Testis (tissue), 3 donors: ENCODE results near the gene RPUSD3. TPM values are rescaled to one million over a fixed set of nuclear protein-coding genes. Genes with fewer than 3 reads are reported as not detected.
"Not testable (repeated sequence)": the region's sequence is repeated elsewhere in the genome, so short reads cannot be mapped to it uniquely, and the experiment has no call there.

Source experiments
- DNase-seq: peaks from one replicate; pipeline ENCODE4 v3.0.0-alpha.2; 2019
- H3K27ac ChIP-seq, 2 donors: fragments of 200-600 bp; sonication (generic); one replicate each; pipeline ENCODE4 v1.5.1; 2019
- H3K27me3 ChIP-seq: fragments of 200-600 bp; sonication (generic); one replicate; pipeline ENCODE4 v1.5.1; 2019
- H3K36me3 ChIP-seq: fragments of 200-600 bp; sonication (generic); one replicate; pipeline ENCODE4 v1.5.1; 2017; ENCODE audit warnings: low read depth; ENCODE audit errors: missing control alignments
- H3K4me1 ChIP-seq: fragments of 200-600 bp; sonication (generic); one replicate; pipeline ENCODE4 v1.5.1; 2019
- H3K4me3 ChIP-seq, 2 donors: fragments of 200-600 bp; sonication (generic); one replicate each; pipeline ENCODE4 v1.5.1; 2017 to 2019
- H3K9me3 ChIP-seq: fragments of 200-600 bp; sonication (generic); one replicate; pipeline ENCODE4 v1.5.1; 2017
- CTCF ChIP-seq, 3 experiments: fragments of 450-650 bp in 2 of 3; fragments of 200-600 bp in 1 of 3; sonication (generic) in 1 of 3; IDR thresholded peaks; one replicate each; pipeline ENCODE4 v1.5.1; 2016 to 2019; ENCODE audit warnings: antibody characterized with exemption in 3 of 3, mild to moderate bottlenecking in 2 of 3, moderate library complexity in 1 of 3
- POLR2A ChIP-seq: fragments of 450-650 bp; IDR thresholded peaks from one replicate; pipeline ENCODE4 v1.6.1; 2017; ENCODE audit warnings: antibody characterized with exemption, mild to moderate bottlenecking, moderate library complexity
- WGBS, 2 donors: methylation state at CpG; one replicate each; pipeline ENCODE4 v1.1.5; 2018; 5-methylcytosine and 5-hydroxymethylcytosine counted together
- intact Hi-C: fragments of 100-400 bp; cut with DNase I; formaldehyde crosslinking; loops from one replicate; pipeline ENCODE4 v1.15.1; 2023; ENCODE audit warnings: low total_unique reads
- polyA plus RNA-seq: library from polyadenylated mRNA; stranded (reverse); fragments of 350-450 nt; fragmentation: Illumina TruSeq; extraction: RNeasy Lipid Tissue Mini Kit (QIAGEN cat#74804); gene quantifications from one replicate; pipeline ENCODE4 v1.2.3, GENCODE V29; 2014; ENCODE audit warnings: low read depth, low replicate concordance; ENCODE audit not compliant: insufficient read depth
- total RNA-seq, 2 donors: library from RNA; depleted of rRNA; stranded (reverse); fragments of >200 nt; gene quantifications; one replicate each; pipeline ENCODE4 v1.2.3, GENCODE V29; 2016

Gene RPUSD3
- total and polyA plus RNA-seq, 3 donors from 2014 or later: 53.3 to 124 (median 63.4) TPM

- intact Hi-C loops: no loop called here
- H3K27me3 ChIP-seq: no peaks in the 10 kb centered on the region
- TF ChIP-seq POLR2A: no peak
- TF ChIP-seq CTCF (IDR thresholded peaks at IDR 0.05): no peak
- no peak overlapping the region for H3K4me3 ChIP-seq
- H3K4me1 ChIP-seq: peaks cover 22% of the 10 kb centered on the region
- H3K27ac ChIP-seq: peak overlapping the region in 1 of 2 donors; percentile 31
- WGBS, 2 donors: 65 to 79% methylated on average over 8 of the region's 8 CpGs
- no peaks in the 10 kb centered on the region for H3K9me3 ChIP-seq
- peak; percentile 58 for DNase-seq
- H3K36me3 ChIP-seq: no peaks in the 10 kb centered on the region
Measured at GRCh38 chr3:9866639-9867038, 22.8 kb upstream of the RPUSD3 start.

GRCh38 chr3:9865125-9865637 is 21.4 kb upstream of the RPUSD3 start:
- Histone ChIP-seq H3K27ac (peak overlapping the region in 1 of 2 donors; percentile 56), H3K4me1 (peaks cover 22% of the 10 kb centered on the region)
- H3K36me3 ChIP-seq, DNase-seq, H3K4me3 ChIP-seq, intact Hi-C loops, H3K27me3 ChIP-seq, H3K9me3 ChIP-seq: not testable (repeated sequence)
- WGBS, 2 donors: 80 to 81% methylated on average over 10 of the region's 10 CpGs

GRCh38 chr3:9864200-9864927 is 20.6 kb upstream of the RPUSD3 start:
- no peaks in the 10 kb centered on the region for H3K36me3 ChIP-seq
- no peak for TF ChIP-seq POLR2A
- TF ChIP-seq CTCF (IDR thresholded peaks at IDR 0.05): no peak
- peak overlapping the region in 1 of 2 donors; percentile 56 for H3K27ac ChIP-seq
- no peak overlapping the region for H3K4me3 ChIP-seq
- DNase-seq: peak; percentile 79
- intact Hi-C loops: no loop called here
- no peaks in the 10 kb centered on the region for H3K27me3 ChIP-seq
- H3K4me1 ChIP-seq: peaks cover 22% of the 10 kb centered on the region
- H3K9me3 ChIP-seq: no peaks in the 10 kb centered on the region
- 54 to 61% methylated on average over 13 to 16 of the region's 16 CpGs for WGBS, 2 donors

- H3K9me3 ChIP-seq: no peaks in the 10 kb centered on the region
- H3K4me3 ChIP-seq: peak overlapping the region; percentile 19 to 39
- DNase-seq: no peak
- intact Hi-C loops: no loop called here
- peaks cover 22% of the 10 kb centered on the region for H3K4me1 ChIP-seq
- TF ChIP-seq POLR2A: no peak
- TF ChIP-seq CTCF (IDR thresholded peaks at IDR 0.05): no peak
- no peak overlapping the region for H3K27ac ChIP-seq
- no peaks in the 10 kb centered on the region for H3K36me3 ChIP-seq
- no peaks in the 10 kb centered on the region for H3K27me3 ChIP-seq
- 56 to 64% methylated on average over 8 to 19 of the region's 22 CpGs for WGBS, 2 donors
Measured at GRCh38 chr3:9863058-9863772, 19.4 kb upstream of the RPUSD3 start.

- no peak overlapping the region for H3K27ac ChIP-seq
- TF ChIP-seq POLR2A (no peak), CTCF (IDR thresholded peaks at IDR 0.05) (peak in 1 of 3 experiments; percentile 23)
- H3K4me1 ChIP-seq: peaks cover 22% of the 10 kb centered on the region
- WGBS, 2 donors: 33 to 48% methylated on average over 8 to 38 of the region's 45 CpGs
- DNase-seq: peak; percentile 49
- no peaks in the 10 kb centered on the region for H3K27me3 ChIP-seq
- no peaks in the 10 kb centered on the region for H3K36me3 ChIP-seq
- H3K9me3 ChIP-seq: no peaks in the 10 kb centered on the region
- peak overlapping the region; percentile 19 to 39 for H3K4me3 ChIP-seq
- intact Hi-C loops: no loop called here
Measured at GRCh38 chr3:9862391-9863057, 18.7 kb upstream of the RPUSD3 start.
